HUES48 (cell line): Measurements from ENCODE around the gene OR9Q1.
"Not testable (repeated sequence)": the region's sequence is repeated elsewhere in the genome, so short reads cannot be mapped to it uniquely, and the experiment has no call there.

Experiments
- H3K27ac ChIP-seq: one replicate; pipeline ENCODE4 v1.7.0; 2013; ENCODE audit warnings: low read depth, low read length, inconsistent platforms
- H3K27me3 ChIP-seq: 2 replicates; pipeline ENCODE4 v1.6.1; 2013; ENCODE audit warnings: mild to moderate bottlenecking, low read length; ENCODE audit not compliant: control insufficient read depth, insufficient read depth
- H3K36me3 ChIP-seq: 2 replicates; pipeline ENCODE4 v1.6.1; 2013; ENCODE audit warnings: low read length; ENCODE audit not compliant: control insufficient read depth, insufficient read depth
- H3K4me1 ChIP-seq: 2 replicates; pipeline ENCODE4 v1.6.1; 2013; ENCODE audit warnings: mild to moderate bottlenecking, low read length; ENCODE audit not compliant: control insufficient read depth, insufficient read depth
- H3K4me3 ChIP-seq: 2 replicates; pipeline ENCODE4 v1.5.1; 2013; ENCODE audit warnings: mild to moderate bottlenecking, low read depth, low read length
- H3K9ac ChIP-seq: 2 replicates; pipeline ENCODE4 v1.6.1; 2013; ENCODE audit warnings: mild to moderate bottlenecking, low read depth, low read length, moderate library complexity
- H3K9me3 ChIP-seq: 2 replicates; pipeline ENCODE4 v1.6.1; 2013; ENCODE audit warnings: low read length; ENCODE audit not compliant: control insufficient read depth, insufficient read depth

The OR9Q1 gene

DNA sequence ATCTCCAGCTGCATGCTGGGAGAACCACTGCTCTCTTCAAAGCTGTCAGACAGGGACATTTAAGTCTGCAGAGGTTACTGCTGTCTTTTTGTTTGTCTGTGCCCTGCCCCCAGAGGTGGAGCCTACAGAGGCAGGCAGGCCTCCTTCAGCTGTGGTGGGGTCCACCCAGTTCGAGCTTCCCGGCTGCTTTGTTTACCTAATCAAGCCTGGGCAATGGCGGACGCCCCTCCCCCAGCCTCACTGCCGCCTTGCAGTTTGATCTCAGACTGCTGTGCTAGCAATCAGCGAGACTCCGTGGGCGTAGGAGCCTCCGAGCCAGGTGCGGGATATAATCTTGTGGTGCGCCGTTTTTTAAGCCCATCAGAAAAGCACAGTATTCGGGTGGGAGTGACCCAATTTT, 24.2 kb upstream of the OR9Q1 start:
- H3K4me1 ChIP-seq, H3K36me3 ChIP-seq, H3K9ac ChIP-seq, H3K27me3 ChIP-seq, H3K9me3 ChIP-seq, H3K27ac ChIP-seq, H3K4me3 ChIP-seq: not testable (repeated sequence)

DNA sequence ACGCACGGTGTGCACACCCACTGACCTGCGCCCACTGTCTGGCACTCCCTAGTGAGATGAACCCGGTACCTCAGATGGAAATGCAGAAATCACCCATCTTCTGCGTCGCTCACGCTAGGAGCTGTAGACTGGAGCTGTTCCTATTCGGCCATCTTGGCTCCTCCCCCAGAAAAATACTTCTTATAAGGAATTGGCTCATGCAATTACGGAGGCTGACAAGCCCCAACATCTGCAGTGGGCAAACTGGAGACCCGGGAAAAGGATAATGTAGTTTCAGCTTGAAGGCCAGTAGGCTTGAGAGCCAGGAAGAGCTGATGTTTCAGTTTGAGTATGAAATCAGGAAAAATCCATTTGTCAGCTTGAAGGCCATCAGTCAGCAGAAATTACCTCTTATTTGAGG, 23.7 kb upstream of the OR9Q1 start:
- not testable (repeated sequence) for H3K4me1 ChIP-seq, H3K27ac ChIP-seq, H3K9ac ChIP-seq, H3K36me3 ChIP-seq, H3K9me3 ChIP-seq, H3K4me3 ChIP-seq, H3K27me3 ChIP-seq

- Histone ChIP-seq H3K9ac (no peak overlapping the region), H3K36me3 (no peaks in the 10 kb centered on the region), H3K27me3 (no peaks in the 10 kb centered on the region), H3K9me3 (peaks cover 8% of the 10 kb centered on the region), H3K4me1 (0 out of 2 replicates have a peak, but pooled peaks cover 3% of the 10 kb centered on the region), H3K4me3 (no peak overlapping the region), H3K27ac (no peak overlapping the region)
These were observed 23.0 kb upstream of the OR9Q1 start for GRCh38 chr11:58000699-58001098.

DNA sequence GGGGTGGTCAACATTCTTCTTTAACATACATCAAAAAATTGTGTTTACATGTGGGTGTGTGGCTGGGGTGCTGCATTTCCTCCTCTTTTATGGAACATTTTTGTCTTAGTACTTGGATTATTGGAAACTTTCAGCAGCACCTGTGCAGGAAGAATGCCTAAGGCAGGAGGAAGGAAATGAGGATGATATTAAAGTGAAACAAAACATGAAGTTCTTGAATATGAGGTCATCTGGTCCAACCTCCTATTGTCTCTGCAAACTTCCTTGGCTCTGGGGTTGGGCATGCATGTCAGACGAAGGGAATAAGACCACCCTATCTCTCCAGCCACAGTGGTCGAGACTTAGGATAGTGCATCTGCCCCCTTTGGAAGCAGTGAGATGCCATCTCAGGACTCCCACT, 20.6 kb upstream of the OR9Q1 start:
- H3K4me1 ChIP-seq: 0 out of 2 replicates have a peak, but pooled peaks cover 3% of the 10 kb centered on the region

DNA sequence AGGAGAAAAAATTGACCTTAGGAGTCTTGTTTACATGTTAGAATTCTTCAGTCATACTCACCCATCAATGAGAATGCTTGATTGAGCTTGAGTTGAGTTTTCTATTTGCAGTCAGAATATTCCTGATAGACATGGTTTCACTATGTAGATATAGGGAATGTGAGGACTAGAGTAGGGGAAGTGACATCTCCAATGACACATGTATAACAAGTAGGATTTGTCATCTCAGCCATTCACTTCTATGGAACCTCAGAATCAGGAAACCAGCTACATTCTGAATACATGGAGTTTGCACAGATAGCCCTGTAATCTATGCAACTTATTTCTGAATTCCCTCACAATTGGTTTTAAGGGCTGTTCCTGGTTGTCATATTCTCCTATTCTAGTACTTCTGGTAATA, 20.1 kb upstream of the OR9Q1 start:
- Histone ChIP-seq H3K4me1 (0 out of 2 replicates have a peak, but pooled peaks cover 3% of the 10 kb centered on the region), H3K4me3 (no peak overlapping the region), H3K27me3 (no peaks in the 10 kb centered on the region), H3K9ac (no peak overlapping the region), H3K9me3 (peaks cover 8% of the 10 kb centered on the region), H3K36me3 (no peaks in the 10 kb centered on the region), H3K27ac (no peak overlapping the region)

More for the DNA sequence above, 20.6 kb upstream of the OR9Q1 start:
- Histone ChIP-seq H3K27me3 (no peaks in the 10 kb centered on the region), H3K36me3 (no peaks in the 10 kb centered on the region), H3K9ac (no peak overlapping the region), H3K4me3 (no peak overlapping the region), H3K9me3 (peaks cover 8% of the 10 kb centered on the region), H3K27ac (no peak overlapping the region)

GRCh38 chr11:58004664-58005063, 19.0 kb upstream of the OR9Q1 start:
- Histone ChIP-seq H3K27me3 (no peaks in the 10 kb centered on the region), H3K27ac (no peak overlapping the region), H3K4me3 (no peak overlapping the region), H3K9me3 (peaks cover 8% of the 10 kb centered on the region), H3K4me1 (0 out of 2 replicates have a peak, but pooled peaks cover 3% of the 10 kb centered on the region), H3K9ac (no peak overlapping the region), H3K36me3 (no peaks in the 10 kb centered on the region)

GRCh38 chr11:58006940-58007339, 16.7 kb upstream of the OR9Q1 start:
- no peak overlapping the region for H3K9ac ChIP-seq
- H3K4me3 ChIP-seq: no peak overlapping the region
- H3K27ac ChIP-seq: no peak overlapping the region
- H3K36me3 ChIP-seq: no peaks in the 10 kb centered on the region
- no peaks in the 10 kb centered on the region for H3K9me3 ChIP-seq
- 0 out of 2 replicates have a peak, but pooled peaks cover 3% of the 10 kb centered on the region for H3K4me1 ChIP-seq
- H3K27me3 ChIP-seq: no peaks in the 10 kb centered on the region

- H3K27ac ChIP-seq: no peak overlapping the region
- no peaks in the 10 kb centered on the region for H3K4me1 ChIP-seq
- H3K9ac ChIP-seq: no peak overlapping the region
- no peaks in the 10 kb centered on the region for H3K9me3 ChIP-seq
- H3K4me3 ChIP-seq: no peak overlapping the region
- H3K36me3 ChIP-seq: no peaks in the 10 kb centered on the region
- H3K27me3 ChIP-seq: no peaks in the 10 kb centered on the region
These were observed 11.9 kb upstream of the OR9Q1 start for GRCh38 chr11:58011771-58012170.

- no peak overlapping the region for H3K4me3 ChIP-seq
These were observed 965 bp downstream of the OR9Q1 start for GRCh38 chr11:58024601-58025091.

GRCh38 chr11:58027341-58027740, 3.7 kb downstream of the OR9Q1 start:
- Histone ChIP-seq H3K27me3 (no peaks in the 10 kb centered on the region), H3K4me3 (no peak overlapping the region), H3K9ac (no peak overlapping the region), H3K36me3 (no peaks in the 10 kb centered on the region), H3K4me1 (no peaks in the 10 kb centered on the region), H3K27ac (no peak overlapping the region), H3K9me3 (no peaks in the 10 kb centered on the region)

More at GRCh38 chr11:58024601-58025091, 965 bp downstream of the OR9Q1 start:
- H3K9me3 ChIP-seq: no peaks in the 10 kb centered on the region
- no peak overlapping the region for H3K27ac ChIP-seq
- H3K36me3 ChIP-seq: no peaks in the 10 kb centered on the region
- no peaks in the 10 kb centered on the region for H3K27me3 ChIP-seq
- H3K9ac ChIP-seq: no peak overlapping the region
- no peaks in the 10 kb centered on the region for H3K4me1 ChIP-seq

DNA sequence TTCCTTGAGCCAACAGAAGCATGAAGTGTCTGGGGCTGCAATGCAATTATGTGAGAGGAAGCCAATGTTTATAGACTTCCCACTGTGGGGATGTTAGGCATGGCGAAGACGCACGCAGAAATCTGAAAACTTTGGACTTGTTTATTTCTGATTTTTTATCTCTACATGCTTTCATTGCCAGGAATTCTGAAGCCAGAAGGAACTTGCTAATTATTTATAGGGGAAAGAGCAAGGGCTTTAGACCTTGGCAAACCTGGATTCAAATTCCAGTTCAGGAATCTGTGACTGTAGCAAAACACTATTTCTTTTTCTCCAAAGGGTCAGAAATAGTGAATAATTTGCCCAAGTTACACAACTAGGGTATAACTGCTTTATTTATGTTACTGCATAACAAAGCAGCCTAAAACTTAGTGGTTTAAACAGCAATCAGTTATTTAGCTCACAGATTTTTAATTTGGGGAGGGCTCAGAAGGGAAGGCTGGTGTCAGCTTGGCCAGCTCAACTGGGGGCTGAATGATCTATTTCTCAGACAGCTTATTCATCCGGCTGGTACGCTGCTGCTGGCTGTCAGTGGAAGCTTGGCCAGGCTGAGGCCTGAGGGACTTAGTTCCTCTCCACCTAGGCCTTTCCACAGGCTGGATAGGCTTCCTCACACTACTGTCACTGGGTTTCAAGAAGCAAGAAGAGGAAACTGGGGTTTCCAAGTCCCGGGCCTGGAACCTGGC, 5.2 kb downstream of the OR9Q1 start:
- H3K9ac ChIP-seq: no peak overlapping the region
- H3K4me1 ChIP-seq: no peaks in the 10 kb centered on the region
- no peaks in the 10 kb centered on the region for H3K36me3 ChIP-seq
- H3K27me3 ChIP-seq: no peaks in the 10 kb centered on the region
- no peak overlapping the region for H3K4me3 ChIP-seq
- no peak overlapping the region for H3K27ac ChIP-seq
- H3K9me3 ChIP-seq: no peaks in the 10 kb centered on the region
